OCI-LY7 (cell line): Measurements from ENCODE around the gene AS3MT.

Experiments
- EZH2phosphoT487 ChIP-seq: fragments of 200-600 bp; sonication (generic); IDR thresholded peaks from 2 replicates; pipeline ENCODE4 v1.6.1; 2018; ENCODE audit warnings: low read depth, borderline replicate concordance, mild to moderate bottlenecking, mixed run types, antibody characterized with exemption, low read length, moderate library complexity, mixed read lengths
- TF ChIP-seq, protein P1 (sequence below): fragments of 200-600 bp; sonication (generic); conservative IDR thresholded peaks from 2 replicates; pipeline ENCODE4 v1.5.1; 2014; ENCODE audit warnings: mild to moderate bottlenecking, antibody characterized with exemption, low read length, moderate library complexity, mixed read lengths

DNA sequence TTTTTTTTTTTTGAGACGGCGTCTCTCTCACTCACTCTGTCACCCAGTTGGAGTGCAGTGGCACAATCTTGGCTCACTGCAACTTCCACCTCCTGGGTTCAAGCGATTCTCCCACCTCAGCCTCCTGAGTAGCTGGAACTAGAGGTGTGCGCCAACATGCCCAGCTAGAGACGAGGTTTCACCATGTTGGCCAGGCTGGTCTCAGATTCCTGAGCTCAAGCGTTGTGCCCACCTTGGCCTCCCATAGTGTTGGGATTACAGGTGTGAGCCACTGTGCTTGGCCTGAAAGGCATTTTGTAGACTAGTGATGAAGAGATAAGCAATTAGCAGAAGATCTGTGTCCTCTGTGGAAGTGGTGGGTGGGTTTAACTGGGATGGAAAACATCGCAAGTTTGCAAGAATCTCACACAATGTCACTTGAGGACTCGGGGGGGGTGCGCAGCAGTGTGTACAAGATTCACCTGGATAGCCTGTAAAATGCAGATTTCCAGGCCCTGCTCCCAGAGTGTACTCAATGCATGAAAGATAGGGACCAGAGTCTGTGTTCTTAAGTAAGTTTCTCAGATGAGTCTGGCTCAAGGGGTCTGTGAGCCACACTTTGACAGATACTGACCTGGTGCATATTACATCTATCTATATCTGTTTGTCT is 43.0 kb upstream of the AS3MT start:
- TF ChIP-seq, protein P1, sequence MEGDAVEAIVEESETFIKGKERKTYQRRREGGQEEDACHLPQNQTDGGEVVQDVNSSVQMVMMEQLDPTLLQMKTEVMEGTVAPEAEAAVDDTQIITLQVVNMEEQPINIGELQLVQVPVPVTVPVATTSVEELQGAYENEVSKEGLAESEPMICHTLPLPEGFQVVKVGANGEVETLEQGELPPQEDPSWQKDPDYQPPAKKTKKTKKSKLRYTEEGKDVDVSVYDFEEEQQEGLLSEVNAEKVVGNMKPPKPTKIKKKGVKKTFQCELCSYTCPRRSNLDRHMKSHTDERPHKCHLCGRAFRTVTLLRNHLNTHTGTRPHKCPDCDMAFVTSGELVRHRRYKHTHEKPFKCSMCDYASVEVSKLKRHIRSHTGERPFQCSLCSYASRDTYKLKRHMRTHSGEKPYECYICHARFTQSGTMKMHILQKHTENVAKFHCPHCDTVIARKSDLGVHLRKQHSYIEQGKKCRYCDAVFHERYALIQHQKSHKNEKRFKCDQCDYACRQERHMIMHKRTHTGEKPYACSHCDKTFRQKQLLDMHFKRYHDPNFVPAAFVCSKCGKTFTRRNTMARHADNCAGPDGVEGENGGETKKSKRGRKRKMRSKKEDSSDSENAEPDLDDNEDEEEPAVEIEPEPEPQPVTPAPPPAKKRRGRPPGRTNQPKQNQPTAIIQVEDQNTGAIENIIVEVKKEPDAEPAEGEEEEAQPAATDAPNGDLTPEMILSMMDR: no peak
- no peak for TF ChIP-seq EZH2phosphoT487
